Measurements from ENCODE around the gene PLEKHM2.

DNA sequence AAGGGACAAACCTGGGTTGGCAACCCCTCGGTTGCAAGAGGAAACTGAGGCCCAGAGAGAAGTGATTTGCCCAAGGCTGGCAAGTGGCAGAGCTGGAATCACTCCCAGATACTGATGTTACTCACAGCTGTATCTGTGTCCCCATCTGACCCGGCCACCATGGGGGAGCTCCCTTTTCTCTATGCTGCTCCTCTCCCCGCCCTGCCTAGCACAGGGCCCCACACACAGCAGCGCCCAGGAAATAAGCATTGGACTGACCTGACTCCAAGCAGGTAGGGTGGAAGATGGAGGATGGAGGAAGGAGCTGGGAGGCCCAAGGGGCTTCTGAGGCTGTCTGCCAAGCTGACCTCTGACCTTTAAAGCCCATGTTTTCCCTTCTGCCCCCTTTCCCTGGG lies 71.5 kb downstream of the PLEKHM2 start:
- TF ChIP-seq, protein P1, sequence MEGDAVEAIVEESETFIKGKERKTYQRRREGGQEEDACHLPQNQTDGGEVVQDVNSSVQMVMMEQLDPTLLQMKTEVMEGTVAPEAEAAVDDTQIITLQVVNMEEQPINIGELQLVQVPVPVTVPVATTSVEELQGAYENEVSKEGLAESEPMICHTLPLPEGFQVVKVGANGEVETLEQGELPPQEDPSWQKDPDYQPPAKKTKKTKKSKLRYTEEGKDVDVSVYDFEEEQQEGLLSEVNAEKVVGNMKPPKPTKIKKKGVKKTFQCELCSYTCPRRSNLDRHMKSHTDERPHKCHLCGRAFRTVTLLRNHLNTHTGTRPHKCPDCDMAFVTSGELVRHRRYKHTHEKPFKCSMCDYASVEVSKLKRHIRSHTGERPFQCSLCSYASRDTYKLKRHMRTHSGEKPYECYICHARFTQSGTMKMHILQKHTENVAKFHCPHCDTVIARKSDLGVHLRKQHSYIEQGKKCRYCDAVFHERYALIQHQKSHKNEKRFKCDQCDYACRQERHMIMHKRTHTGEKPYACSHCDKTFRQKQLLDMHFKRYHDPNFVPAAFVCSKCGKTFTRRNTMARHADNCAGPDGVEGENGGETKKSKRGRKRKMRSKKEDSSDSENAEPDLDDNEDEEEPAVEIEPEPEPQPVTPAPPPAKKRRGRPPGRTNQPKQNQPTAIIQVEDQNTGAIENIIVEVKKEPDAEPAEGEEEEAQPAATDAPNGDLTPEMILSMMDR (IDR thresholded peaks at IDR 0.05; ENCODE audit: low read depth, low read length): no peak
- TF ChIP-seq EZH2phosphoT487 (IDR thresholded peaks at IDR 0.05; ENCODE audit: low read depth): no peak
